AG09309 (cell line): ENCODE data around the gene STUB1.
A peak's percentile ranks its signal among the peaks of the same experiment; 100 is the strongest.

Experiments
- DNase-seq: peaks from one replicate; pipeline ENCODE4 v3.0.0-alpha.2; 2010; ENCODE audit warnings: low read depth
- H3K4me3 ChIP-seq: 2 replicates; pipeline ENCODE4 v1.5.1; 2011; ENCODE audit warnings: mild to moderate bottlenecking, low read depth, low read length, moderate library complexity; ENCODE audit not compliant: control insufficient read depth
- TF ChIP-seq, protein P1 (sequence below): IDR thresholded peaks from 2 replicates; pipeline ENCODE4 v1.5.1; 2011; ENCODE audit warnings: mild to moderate bottlenecking, low read depth, low read length, inconsistent platforms; ENCODE audit not compliant: insufficient read depth, control insufficient read depth; ENCODE audit errors: missing control alignments

STUB1 gene

DNA sequence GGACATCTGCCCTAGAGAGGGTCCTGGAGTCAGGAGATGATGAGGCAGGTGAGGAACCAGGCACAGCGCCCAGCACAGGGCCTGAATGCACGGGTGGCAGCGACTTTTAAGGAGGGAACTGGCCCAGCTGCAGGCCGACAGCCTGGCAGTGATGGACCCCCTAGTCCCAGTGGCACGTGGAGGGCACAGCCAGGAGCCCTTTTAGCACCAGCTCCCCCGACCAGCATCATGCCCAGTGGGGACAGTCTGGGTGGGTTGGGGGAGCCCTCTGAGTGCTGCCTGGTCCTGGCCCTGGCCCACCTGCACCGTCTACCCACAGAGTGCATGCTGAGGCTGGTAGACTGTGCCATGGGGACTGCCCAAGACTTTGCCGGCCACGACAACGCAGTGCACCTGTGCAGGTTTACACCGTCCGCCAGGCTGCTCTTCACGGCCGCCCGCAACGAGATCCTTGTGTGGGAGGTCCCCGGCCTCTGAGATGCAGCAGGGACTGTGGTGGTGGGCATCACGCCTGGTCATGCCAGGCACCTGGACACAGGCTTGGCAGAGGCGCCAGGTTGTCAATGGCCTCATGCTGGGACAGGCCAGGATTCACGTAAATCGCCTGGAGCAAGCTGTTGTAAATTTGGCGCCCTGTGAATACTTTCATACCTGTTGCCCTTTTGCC lies 13.0 kb upstream of the STUB1 start:
- TF ChIP-seq, protein P1, sequence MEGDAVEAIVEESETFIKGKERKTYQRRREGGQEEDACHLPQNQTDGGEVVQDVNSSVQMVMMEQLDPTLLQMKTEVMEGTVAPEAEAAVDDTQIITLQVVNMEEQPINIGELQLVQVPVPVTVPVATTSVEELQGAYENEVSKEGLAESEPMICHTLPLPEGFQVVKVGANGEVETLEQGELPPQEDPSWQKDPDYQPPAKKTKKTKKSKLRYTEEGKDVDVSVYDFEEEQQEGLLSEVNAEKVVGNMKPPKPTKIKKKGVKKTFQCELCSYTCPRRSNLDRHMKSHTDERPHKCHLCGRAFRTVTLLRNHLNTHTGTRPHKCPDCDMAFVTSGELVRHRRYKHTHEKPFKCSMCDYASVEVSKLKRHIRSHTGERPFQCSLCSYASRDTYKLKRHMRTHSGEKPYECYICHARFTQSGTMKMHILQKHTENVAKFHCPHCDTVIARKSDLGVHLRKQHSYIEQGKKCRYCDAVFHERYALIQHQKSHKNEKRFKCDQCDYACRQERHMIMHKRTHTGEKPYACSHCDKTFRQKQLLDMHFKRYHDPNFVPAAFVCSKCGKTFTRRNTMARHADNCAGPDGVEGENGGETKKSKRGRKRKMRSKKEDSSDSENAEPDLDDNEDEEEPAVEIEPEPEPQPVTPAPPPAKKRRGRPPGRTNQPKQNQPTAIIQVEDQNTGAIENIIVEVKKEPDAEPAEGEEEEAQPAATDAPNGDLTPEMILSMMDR: no peak
- H3K4me3 ChIP-seq: no peak overlapping the region
- no peak for DNase-seq

DNA sequence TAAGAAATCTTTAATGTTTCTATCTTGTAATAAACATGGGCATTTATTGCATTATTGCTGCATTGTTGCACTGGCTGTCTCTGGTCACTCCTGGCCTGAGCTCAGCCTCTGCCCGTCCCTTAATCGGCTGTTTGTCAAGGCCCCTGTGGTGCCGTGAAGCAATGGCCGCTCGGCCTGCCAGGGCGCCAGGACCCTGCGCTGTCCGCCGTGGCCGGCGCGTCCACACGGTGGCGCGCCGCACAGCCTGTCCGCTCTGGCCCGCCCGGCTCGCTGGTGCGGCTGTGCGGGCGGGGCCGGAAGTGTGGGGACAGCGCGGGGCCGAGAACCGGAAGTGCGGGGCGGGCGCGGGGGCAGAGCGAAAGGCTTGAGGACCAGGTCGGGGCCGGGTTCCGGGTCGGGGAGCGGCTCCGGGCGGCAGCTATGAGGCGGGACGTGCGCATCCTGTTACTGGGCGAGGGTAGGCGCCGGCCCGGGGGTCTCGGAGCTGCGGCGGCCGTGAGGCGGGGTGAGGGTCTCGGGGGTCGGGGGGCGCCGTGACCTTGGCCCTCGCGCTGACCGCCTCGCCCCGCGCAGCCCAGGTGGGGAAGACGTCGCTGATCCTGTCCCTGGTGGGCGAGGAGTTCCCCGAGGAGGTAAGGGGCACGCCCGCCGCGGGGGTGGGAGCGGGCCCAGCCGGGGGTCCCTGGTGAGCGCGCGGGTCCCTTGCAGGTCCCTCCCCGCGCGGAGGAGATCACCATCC lies 12.3 kb upstream of the STUB1 start, which contains the start of gene RHOT2:
TSS of gene RHOT2 (plus strand) at position 353 of the 739 bp plus-strand sequence. CDS start at position 421, 68 bp downstream.
- TF ChIP-seq, protein P1: peak; percentile 42
- peak within 1 kb of the TSS; percentile 73 for H3K4me3 ChIP-seq
- DNase-seq: peak; percentile 38

DNA sequence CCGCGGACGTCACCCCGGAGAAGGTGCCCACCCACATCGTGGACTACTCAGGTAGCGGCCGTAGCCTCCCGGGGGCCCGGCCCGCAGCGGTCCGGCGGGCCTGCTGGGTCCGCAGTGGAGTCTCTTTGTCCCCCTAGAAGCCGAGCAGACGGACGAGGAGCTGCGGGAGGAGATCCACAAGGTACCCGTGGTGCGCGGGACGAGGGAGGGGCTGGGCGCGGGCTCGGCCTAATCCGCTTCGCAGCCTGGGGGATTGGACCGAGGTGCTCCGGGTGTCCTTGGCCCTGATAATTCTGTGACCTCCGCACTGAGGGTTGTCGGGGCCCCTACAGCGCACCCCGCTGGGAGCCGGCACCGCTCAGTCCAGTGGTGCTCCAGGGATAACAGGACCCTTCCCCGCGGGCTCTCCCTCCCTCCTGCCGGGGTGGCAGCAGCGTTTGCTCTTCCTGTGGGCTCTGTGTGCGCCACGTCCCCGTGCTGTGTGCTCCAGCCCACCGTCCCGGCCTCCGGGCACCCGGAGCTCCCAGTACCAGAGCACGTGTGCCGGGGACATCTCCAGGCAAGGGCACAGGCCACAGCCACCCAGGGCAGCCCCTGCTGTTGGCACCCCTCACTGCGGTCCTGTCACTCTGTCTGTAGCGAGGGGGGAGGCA lies 11.6 kb upstream of the STUB1 start:
- H3K4me3 ChIP-seq: peak overlapping the region; percentile 73
- no peak for DNase-seq
- TF ChIP-seq, protein P1: no peak

DNA sequence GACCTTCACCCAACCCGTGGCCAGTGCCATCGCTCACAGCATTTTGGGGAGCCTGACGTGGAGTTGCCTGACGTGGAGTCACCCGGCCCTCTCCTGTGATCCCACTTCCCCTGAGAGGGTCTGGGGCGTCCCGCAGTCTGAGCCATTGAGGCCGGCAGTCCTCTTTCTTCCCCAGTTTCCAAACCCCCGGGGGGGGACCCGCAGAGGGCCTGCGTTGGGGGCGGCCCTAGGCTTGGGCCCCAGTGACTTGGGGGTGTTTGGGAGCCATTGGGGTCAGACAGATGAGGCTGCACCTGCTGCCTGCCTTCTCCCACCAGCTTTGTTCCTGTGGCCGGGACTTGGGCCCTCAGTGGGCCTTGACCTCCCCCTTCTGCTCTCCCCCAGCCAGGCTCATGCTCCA lies 10.5 kb upstream of the STUB1 start:
- TF ChIP-seq, protein P1: no peak
- no peak for DNase-seq
- no peak overlapping the region for H3K4me3 ChIP-seq

DNA sequence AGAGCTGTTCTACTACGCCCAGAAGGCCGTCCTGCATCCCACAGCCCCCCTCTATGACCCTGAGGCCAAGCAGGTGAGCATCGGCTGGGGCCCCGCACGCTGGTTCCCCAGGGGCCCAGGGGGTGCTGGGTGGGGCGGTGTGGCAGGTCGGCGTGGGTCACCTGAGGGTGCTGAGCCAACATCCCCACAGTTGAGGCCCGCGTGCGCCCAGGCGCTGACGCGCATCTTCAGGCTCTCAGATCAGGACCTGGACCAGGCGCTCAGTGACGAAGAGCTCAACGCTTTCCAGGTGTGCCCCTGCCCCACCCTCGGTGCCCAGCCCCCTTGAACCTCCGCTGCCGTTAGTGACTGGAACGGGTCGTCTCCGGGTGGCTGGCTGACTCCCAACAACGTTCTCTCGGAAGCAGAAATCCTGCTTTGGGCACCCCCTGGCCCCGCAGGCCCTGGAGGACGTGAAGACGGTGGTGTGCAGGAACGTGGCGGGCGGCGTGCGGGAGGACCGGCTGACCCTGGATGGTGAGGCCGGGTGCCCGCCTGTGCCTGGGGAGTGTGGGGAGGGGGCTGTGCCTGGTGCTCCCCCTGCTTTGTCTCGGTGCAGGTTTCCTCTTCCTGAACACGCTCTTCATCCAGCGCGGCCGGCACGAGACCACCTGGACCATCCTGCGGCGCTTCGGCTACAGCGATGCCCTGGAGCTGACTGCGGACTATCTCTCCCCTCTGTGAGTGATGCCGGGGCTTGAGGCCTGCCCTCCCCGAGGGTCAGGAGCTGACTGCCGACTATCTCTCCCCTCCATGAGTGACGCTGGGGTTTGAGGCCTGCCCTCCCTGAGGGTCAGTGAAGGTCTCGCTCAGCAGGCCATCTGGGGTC lies 9.5 kb upstream of the STUB1 start:
- H3K4me3 ChIP-seq: no peak overlapping the region
- no peak for DNase-seq
- TF ChIP-seq, protein P1: no peak
